A673 (cell line): ENCODE measurements around the gene MICAL2. TPM values are rescaled to one million over a fixed set of nuclear protein-coding genes. Genes with fewer than 3 reads are reported as not detected.

Experiments used
- BruUV-seq: library from RNA; stranded (reverse); fragments of 400-500 nt; replicated peaks from 2 replicates; lab custom pipeline; 2021; lab: Mats Ljungman, UMichigan
- CTCF ChIA-PET: fragments of 300-600 bp; sonication (Branson Sonifier 250); formaldehyde crosslinking; loops from one replicate; lab custom pipeline; 2022; ENCODE audit warnings: antibody characterized with exemption; lab: Charles Lee
- POLR2A ChIA-PET: fragments of 300-600 bp; sonication (Branson Sonifier 250); formaldehyde crosslinking; loops from one replicate; lab custom pipeline; 2022; ENCODE audit warnings: antibody characterized with exemption; ENCODE audit not compliant: low non-redundant PET; lab: Charles Lee
- DNase-seq: peaks from one replicate; pipeline ENCODE4 v3.0.0-alpha.2; 2015; ENCODE audit warnings: low spot score
- H3K27ac ChIP-seq: fragments of 200-600 bp; sonication (generic); 2 replicates; pipeline ENCODE4 v1.5.1; 2016; ENCODE audit warnings: mixed run types, low read depth, mild to moderate bottlenecking, mixed read lengths, antibody characterized with exemption, low read length; ENCODE audit not compliant: poor library complexity, severe bottlenecking
- H3K27me3 ChIP-seq: fragments of 200-600 bp; sonication (generic); replicated peaks from 2 replicates; pipeline ENCODE4 v1.6.1; 2017; ENCODE audit warnings: mixed run types, low read depth, mild to moderate bottlenecking, mixed read lengths, antibody characterized with exemption, low read length; ENCODE audit not compliant: insufficient read depth, poor library complexity
- H3K36me3 ChIP-seq: fragments of 200-600 bp; sonication (generic); 2 replicates; pipeline ENCODE4 v1.6.1; 2016; ENCODE audit warnings: mixed run types, mild to moderate bottlenecking, mixed read lengths, antibody characterized with exemption, low read length; ENCODE audit not compliant: insufficient read depth, poor library complexity, severe bottlenecking
- H3K4me1 ChIP-seq: fragments of 200-600 bp; sonication (generic); 2 replicates; pipeline ENCODE4 v1.6.1; 2017; ENCODE audit warnings: mixed run types, mild to moderate bottlenecking, mixed read lengths, antibody characterized with exemption, low read length; ENCODE audit not compliant: insufficient read depth, poor library complexity, severe bottlenecking
- H3K4me3 ChIP-seq: fragments of 200-600 bp; sonication (generic); 2 replicates; pipeline ENCODE4 v1.5.1; 2016; ENCODE audit warnings: low read depth, mixed run types, mild to moderate bottlenecking, mixed read lengths, low read length; ENCODE audit not compliant: poor library complexity, severe bottlenecking
- H3K9me3 ChIP-seq: fragments of 200-600 bp; sonication (generic); 2 replicates; pipeline ENCODE4 v1.6.1; 2016; ENCODE audit warnings: mixed run types, low read depth, mild to moderate bottlenecking, mixed read lengths, antibody characterized with exemption, low read length; ENCODE audit not compliant: poor library complexity, severe bottlenecking
- EZH2 ChIP-seq: fragments of 200-600 bp; sonication (generic); IDR thresholded peaks from 2 replicates; pipeline ENCODE4 v1.6.1; 2017; ENCODE audit warnings: borderline replicate concordance, low read depth, mild to moderate bottlenecking, mixed read lengths, antibody characterized with exemption, low read length; ENCODE audit not compliant: poor library complexity, severe bottlenecking
- intact Hi-C: fragments of 100-400 bp; cut with micrococcal nuclease; formaldehyde crosslinking; loops from one replicate; pipeline ENCODE4 v1.10.0; 2022; ENCODE audit not compliant: unreplicated experiment
- total RNA-seq: library from RNA; stranded (reverse); gene quantifications from 2 replicates; pipeline ENCODE4 v1.2.3, GENCODE V29; 2021
- TF ChIP-seq, protein P1 (sequence below): fragments of 300-800, 200-600 bp; sonication (generic); conservative IDR thresholded peaks from 2 replicates; pipeline ENCODE4 v1.5.1; 2017; ENCODE audit warnings: low read depth, mild to moderate bottlenecking, antibody characterized with exemption, low read length, moderate library complexity, mixed read lengths

The MICAL2 gene
- total RNA-seq, 1 experiment from 2014 or later: 1.1 TPM

DNA sequence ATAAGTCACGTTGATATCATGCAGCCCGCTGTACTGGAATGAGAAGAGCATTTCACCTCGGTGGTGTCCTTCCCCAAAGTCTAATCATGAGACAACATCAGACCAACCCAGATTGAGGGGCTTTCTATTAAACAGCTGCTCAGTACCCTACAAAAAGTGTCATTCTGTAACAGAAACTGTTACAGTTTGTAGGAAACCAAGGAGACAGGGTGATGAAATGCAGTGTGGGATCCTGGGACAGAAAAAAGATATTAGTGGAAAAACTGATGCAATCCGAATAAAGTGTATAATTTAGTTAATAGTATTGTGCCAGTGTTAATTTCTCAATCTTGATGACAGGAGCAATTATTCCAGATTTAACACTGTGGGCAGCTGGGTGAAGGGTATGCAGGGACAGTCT is 128.0 kb downstream of the MICAL2 start:
- Histone ChIP-seq H3K36me3 (no peaks in the 10 kb centered on the region), H3K27ac (no peak overlapping the region), H3K4me3 (no peak overlapping the region), H3K4me1 (no peaks in the 10 kb centered on the region), H3K9me3 (no peaks in the 10 kb centered on the region), H3K27me3 (no peaks in the 10 kb centered on the region)
- TF ChIP-seq, protein P1, sequence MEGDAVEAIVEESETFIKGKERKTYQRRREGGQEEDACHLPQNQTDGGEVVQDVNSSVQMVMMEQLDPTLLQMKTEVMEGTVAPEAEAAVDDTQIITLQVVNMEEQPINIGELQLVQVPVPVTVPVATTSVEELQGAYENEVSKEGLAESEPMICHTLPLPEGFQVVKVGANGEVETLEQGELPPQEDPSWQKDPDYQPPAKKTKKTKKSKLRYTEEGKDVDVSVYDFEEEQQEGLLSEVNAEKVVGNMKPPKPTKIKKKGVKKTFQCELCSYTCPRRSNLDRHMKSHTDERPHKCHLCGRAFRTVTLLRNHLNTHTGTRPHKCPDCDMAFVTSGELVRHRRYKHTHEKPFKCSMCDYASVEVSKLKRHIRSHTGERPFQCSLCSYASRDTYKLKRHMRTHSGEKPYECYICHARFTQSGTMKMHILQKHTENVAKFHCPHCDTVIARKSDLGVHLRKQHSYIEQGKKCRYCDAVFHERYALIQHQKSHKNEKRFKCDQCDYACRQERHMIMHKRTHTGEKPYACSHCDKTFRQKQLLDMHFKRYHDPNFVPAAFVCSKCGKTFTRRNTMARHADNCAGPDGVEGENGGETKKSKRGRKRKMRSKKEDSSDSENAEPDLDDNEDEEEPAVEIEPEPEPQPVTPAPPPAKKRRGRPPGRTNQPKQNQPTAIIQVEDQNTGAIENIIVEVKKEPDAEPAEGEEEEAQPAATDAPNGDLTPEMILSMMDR: no peak
- no peak for TF ChIP-seq EZH2
- no TSS peak for BruUV-seq
- CTCF ChIA-PET: no interaction called here
- POLR2A ChIA-PET: no interaction called here
- no peak for DNase-seq
- intact Hi-C loops: loop anchor here (5.0 to 10.0 kb wide), 2 partner anchors 44 to 124 kb away; partner anchors contain the start of gene MICAL2

DNA sequence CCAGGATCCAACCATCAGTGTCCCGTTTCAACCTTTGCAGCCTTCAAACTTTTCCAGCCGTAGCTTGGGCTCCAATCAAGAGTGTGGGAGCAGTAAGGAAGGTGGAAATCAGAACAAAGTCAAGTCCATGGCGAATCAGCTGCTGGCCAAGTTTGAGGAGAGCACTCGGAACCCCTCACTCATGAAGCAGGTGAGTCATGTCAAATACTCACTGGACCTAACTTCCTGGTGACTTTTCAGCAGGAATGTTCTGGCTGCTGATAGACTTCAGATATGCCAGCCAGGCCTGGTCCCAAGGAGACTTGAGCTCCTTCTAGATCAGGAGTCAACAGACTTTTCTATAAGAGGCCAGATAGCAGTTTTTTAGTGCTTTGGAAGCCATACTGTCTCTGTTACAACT is 129.0 kb downstream of the MICAL2 start:
- CTCF ChIA-PET: no interaction called here
- intact Hi-C loops: loop anchor here (5.0 to 10.0 kb wide), 2 partner anchors 43 to 125 kb away; partner anchors contain the start of gene MICAL2
- BruUV-seq: no TSS peak
- Histone ChIP-seq H3K4me1 (no peaks in the 10 kb centered on the region), H3K27me3 (no peaks in the 10 kb centered on the region), H3K4me3 (no peak overlapping the region), H3K36me3 (no peaks in the 10 kb centered on the region), H3K27ac (no peak overlapping the region), H3K9me3 (no peaks in the 10 kb centered on the region)
- no peak for DNase-seq
- no peak for TF ChIP-seq EZH2
- TF ChIP-seq, protein P1: no peak
- POLR2A ChIA-PET: no interaction called here

DNA sequence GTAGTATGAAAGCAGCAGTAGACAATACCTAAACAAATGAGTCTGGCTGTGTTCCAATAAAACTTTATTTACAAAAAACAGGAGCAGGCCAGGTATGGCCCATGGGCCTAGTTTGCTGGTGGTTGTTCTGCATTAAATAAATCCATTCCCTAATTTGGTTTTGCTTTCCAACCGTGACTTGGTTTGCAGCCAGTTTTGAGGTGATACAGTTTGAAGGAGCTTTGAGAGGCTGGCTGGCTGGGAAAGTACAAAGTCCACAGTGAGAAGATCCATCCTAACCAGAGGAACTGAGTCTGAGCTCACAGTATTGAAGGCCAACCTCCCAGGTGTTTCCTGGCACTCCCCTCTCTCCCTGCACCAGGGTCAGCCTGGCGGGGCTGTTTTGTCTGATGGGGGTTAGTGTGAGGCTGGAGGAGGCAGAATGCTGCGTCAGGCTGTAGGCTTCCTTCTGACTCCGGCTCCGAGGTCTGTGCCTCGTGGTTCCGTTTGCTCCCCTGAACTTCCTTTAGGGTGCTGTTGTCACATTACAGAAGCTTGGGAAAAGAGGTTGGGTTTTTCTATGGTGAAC is 129.5 kb downstream of the MICAL2 start:
- no peaks in the 10 kb centered on the region for H3K4me1 ChIP-seq
- no peaks in the 10 kb centered on the region for H3K9me3 ChIP-seq
- no TSS peak for BruUV-seq
- intact Hi-C loops: loop anchor here (5.0 to 10.0 kb wide), 2 partner anchors 42 to 125 kb away; partner anchors contain the start of gene MICAL2
- CTCF ChIA-PET: no interaction called here
- POLR2A ChIA-PET: no interaction called here
- H3K36me3 ChIP-seq: no peaks in the 10 kb centered on the region
- no peak overlapping the region for H3K27ac ChIP-seq
- TF ChIP-seq, protein P1: no peak
- TF ChIP-seq EZH2: no peak
- H3K4me3 ChIP-seq: no peak overlapping the region
- no peak for DNase-seq
- no peaks in the 10 kb centered on the region for H3K27me3 ChIP-seq
